ENCODE measurements around the gene HILPDA. TPM values are rescaled to one million over a fixed set of nuclear protein-coding genes. Genes with fewer than 3 reads are reported as not detected.
A peak's percentile ranks its signal among the peaks of the same experiment; 100 is the strongest.

The HILPDA gene
- total RNA-seq, 2 donors from 2014 or later, result 26.5 to 37.9 TPM

DNA sequence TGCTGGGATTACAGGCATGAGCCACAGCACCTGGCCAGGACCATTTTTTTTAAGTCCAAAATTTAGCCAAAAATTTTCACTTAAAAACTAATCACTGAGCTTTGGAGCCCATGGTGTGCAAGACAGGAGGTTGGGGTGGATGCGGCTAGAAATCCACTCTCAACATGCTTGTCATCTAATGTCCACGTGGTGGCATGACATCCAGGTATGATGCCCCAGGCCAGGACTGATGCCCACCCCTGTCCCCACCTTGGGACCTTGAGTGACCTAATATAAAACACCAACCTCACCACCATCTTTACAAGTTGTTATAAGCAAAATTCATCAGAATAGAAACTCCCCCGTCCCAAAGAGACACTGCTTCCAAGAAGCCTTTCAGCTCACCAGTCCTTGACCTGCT, 25.5 kb upstream of the HILPDA start:
- Mint-ChIP-seq H3K9me3 (no peaks in the 10 kb centered on the region), H3K27ac (no peak overlapping the region), H3K4me1 (peaks cover 24% of the 10 kb centered on the region), H3K4me3 (no peak overlapping the region), H3K36me3 (ENCODE audit: low read depth) (no peaks in the 10 kb centered on the region), H3K27me3 (ENCODE audit: insufficient read depth) (peaks cover 2% of the 10 kb centered on the region)
- Histone ChIP-seq H3K36me3 (ENCODE audit: control insufficient read depth, insufficient read depth, low read length) (no peaks in the 10 kb centered on the region), H3K9me3 (ENCODE audit: control insufficient read depth, low read length) (no peaks in the 10 kb centered on the region), H3K9ac (ENCODE audit: extremely low read depth, low read length, poor library complexity, severe bottlenecking) (no peak overlapping the region), H3K27me3 (ENCODE audit: control insufficient read depth, insufficient read depth, low read length, poor library complexity, severe bottlenecking) (no peaks in the 10 kb centered on the region), H3K4me3 (ENCODE audit: low read length) (no peak overlapping the region), H3K4me1 (ENCODE audit: control insufficient read depth, insufficient read depth, low read length) (peaks cover 9% of the 10 kb centered on the region), H3K27ac (ENCODE audit: low read depth, low read length) (no peak overlapping the region)
- DNase-seq, result no peak
- WGBS, 2 experiments (ENCODE audit: insufficient coverage in 1 of 2, insufficient read length in 1 of 2), result 85 to 100% methylated on average over 1 to 3 of the region's 3 CpGs
- TF ChIP-seq, protein P1, sequence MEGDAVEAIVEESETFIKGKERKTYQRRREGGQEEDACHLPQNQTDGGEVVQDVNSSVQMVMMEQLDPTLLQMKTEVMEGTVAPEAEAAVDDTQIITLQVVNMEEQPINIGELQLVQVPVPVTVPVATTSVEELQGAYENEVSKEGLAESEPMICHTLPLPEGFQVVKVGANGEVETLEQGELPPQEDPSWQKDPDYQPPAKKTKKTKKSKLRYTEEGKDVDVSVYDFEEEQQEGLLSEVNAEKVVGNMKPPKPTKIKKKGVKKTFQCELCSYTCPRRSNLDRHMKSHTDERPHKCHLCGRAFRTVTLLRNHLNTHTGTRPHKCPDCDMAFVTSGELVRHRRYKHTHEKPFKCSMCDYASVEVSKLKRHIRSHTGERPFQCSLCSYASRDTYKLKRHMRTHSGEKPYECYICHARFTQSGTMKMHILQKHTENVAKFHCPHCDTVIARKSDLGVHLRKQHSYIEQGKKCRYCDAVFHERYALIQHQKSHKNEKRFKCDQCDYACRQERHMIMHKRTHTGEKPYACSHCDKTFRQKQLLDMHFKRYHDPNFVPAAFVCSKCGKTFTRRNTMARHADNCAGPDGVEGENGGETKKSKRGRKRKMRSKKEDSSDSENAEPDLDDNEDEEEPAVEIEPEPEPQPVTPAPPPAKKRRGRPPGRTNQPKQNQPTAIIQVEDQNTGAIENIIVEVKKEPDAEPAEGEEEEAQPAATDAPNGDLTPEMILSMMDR (conservative IDR thresholded peaks at IDR 0.05), result peak; percentile 38

DNA sequence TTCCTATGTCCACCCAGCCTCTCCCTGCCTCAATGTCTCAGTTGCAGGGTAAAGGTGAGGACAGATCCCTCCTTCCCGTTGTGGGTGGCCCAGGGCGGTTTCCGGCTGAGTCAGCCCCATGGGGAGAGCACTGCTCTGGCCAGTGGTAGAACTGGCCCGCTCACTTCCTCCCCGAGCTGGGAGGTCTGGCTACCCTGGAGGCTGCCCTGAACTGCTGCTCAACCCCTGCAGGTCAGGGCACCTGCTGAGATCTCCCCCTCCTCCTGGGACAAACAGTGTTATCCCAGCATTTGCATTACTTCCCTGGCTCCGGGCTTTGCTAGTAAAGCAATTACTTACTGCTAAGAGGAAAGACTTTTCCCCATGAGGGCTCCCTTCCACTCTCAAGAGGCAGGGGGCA, 24.5 kb upstream of the HILPDA start:
- H3K36me3 Mint-ChIP-seq (ENCODE audit: low read depth), result no peaks in the 10 kb centered on the region
- peak overlapping the region; percentile 55 for H3K27ac Mint-ChIP-seq
- Histone ChIP-seq H3K4me1 (ENCODE audit: control insufficient read depth, insufficient read depth, low read length) (peaks cover 9% of the 10 kb centered on the region), H3K27ac (ENCODE audit: low read depth, low read length) (no peak overlapping the region), H3K4me3 (ENCODE audit: low read length) (no peak overlapping the region), H3K9me3 (ENCODE audit: control insufficient read depth, low read length) (no peaks in the 10 kb centered on the region), H3K27me3 (ENCODE audit: control insufficient read depth, insufficient read depth, low read length, poor library complexity, severe bottlenecking) (no peaks in the 10 kb centered on the region), H3K36me3 (ENCODE audit: control insufficient read depth, insufficient read depth, low read length) (no peaks in the 10 kb centered on the region), H3K9ac (ENCODE audit: extremely low read depth, low read length, poor library complexity, severe bottlenecking) (no peak overlapping the region)
- DNase-seq, result peak; percentile 80
- no peaks in the 10 kb centered on the region for H3K9me3 Mint-ChIP-seq
- H3K4me3 Mint-ChIP-seq, result no peak overlapping the region
- peaks cover 31% of the 10 kb centered on the region for H3K4me1 Mint-ChIP-seq
- WGBS, 2 experiments (ENCODE audit: insufficient coverage in 1 of 2, insufficient read length in 1 of 2), result 62 to 66% methylated on average over 4 to 6 of the region's 6 CpGs
- peaks cover 2% of the 10 kb centered on the region for H3K27me3 Mint-ChIP-seq (ENCODE audit: insufficient read depth)
- TF ChIP-seq, protein P1 (conservative IDR thresholded peaks at IDR 0.05), result no peak

DNA sequence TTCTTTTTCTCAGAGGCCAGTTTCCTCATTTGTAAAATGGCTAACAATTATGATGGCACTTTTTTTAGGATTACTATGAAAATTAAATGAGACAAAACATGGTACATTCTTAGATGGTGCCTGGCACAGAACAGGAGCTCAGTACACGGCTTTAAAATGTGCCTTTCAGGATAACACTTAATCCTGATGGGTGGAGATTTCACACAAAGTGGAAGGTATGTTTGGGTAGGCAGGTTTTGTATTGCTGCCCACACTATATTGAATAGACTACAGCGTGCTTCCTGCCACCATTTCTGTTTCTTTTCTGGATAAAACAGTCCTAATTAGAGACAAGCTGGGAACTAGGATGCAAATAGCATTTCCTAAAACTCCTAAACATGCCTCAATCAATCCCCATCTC, 23.9 kb upstream of the HILPDA start:
- peaks cover 9% of the 10 kb centered on the region for H3K4me1 ChIP-seq (ENCODE audit: control insufficient read depth, insufficient read depth, low read length)
- WGBS, 2 experiments (ENCODE audit: insufficient coverage in 1 of 2, insufficient read length in 1 of 2), result 79 to 83% methylated on average over 1 to 2 of the region's 2 CpGs

More for the DNA sequence above, 23.9 kb upstream of the HILPDA start:
- no peak overlapping the region for H3K4me3 ChIP-seq (ENCODE audit: low read length)
- Mint-ChIP-seq H3K27me3 (ENCODE audit: insufficient read depth) (peaks cover 2% of the 10 kb centered on the region), H3K36me3 (ENCODE audit: low read depth) (no peaks in the 10 kb centered on the region), H3K4me1 (peaks cover 31% of the 10 kb centered on the region), H3K9me3 (no peaks in the 10 kb centered on the region), H3K4me3 (no peak overlapping the region), H3K27ac (no peak overlapping the region)
- no peaks in the 10 kb centered on the region for H3K9me3 ChIP-seq (ENCODE audit: control insufficient read depth, low read length)
- TF ChIP-seq, protein P1 (conservative IDR thresholded peaks at IDR 0.05), result no peak
- no peaks in the 10 kb centered on the region for H3K27me3 ChIP-seq (ENCODE audit: control insufficient read depth, insufficient read depth, low read length, poor library complexity, severe bottlenecking)
- H3K9ac ChIP-seq (ENCODE audit: extremely low read depth, low read length, poor library complexity, severe bottlenecking), result no peak overlapping the region
- no peak for DNase-seq
- no peak overlapping the region for H3K27ac ChIP-seq (ENCODE audit: low read depth, low read length)
- H3K36me3 ChIP-seq (ENCODE audit: control insufficient read depth, insufficient read depth, low read length), result no peaks in the 10 kb centered on the region
